ENCODE results near the gene CYLD.

Gene CYLD

GRCh38 chr16:50733468-50733867 lies 8.4 kb upstream of the CYLD start:
- Histone ChIP-seq H3K4me1 (ENCODE audit: control insufficient read depth in 1 of 2, insufficient read depth in 2 of 2, low read length in 2 of 2) (no peaks in the 10 kb centered on the region), H3K9ac (ENCODE audit: low read length) (no peak overlapping the region), H4K8ac (ENCODE audit: low read depth, low read length) (no peak overlapping the region), H2AFZ (ENCODE audit: insufficient read depth, low read length, poor library complexity) (no peak overlapping the region), H3K4ac (ENCODE audit: low read depth, low read length) (no peak overlapping the region), H3K27ac (ENCODE audit: low read depth, low read length) (no peak overlapping the region), H4K91ac (ENCODE audit: low read depth, low read length) (no peak overlapping the region), H4K12ac (ENCODE audit: low read depth, low read length) (no peak overlapping the region), H2BK12ac (ENCODE audit: low read length) (no peak overlapping the region), H2BK120ac (ENCODE audit: insufficient read depth, low read length, poor library complexity) (no peak overlapping the region), H2AK5ac (ENCODE audit: low read length) (no peak overlapping the region), H3K79me2 (ENCODE audit: control insufficient read depth, insufficient read depth, low read length, poor library complexity) (no peaks in the 10 kb centered on the region), H3K79me1 (ENCODE audit: low read length) (no peaks in the 10 kb centered on the region), H3K14ac (ENCODE audit: low read length) (no peak overlapping the region), H3K4me3 (ENCODE audit: low read depth, low read length) (no peak overlapping the region), H3K18ac (ENCODE audit: low read length) (no peak overlapping the region), H3K4me2 (ENCODE audit: low read length) (no peak overlapping the region), H3K23ac (ENCODE audit: low read length) (no peak overlapping the region), H3K27me3 (ENCODE audit: insufficient read depth, low read length) (no peaks in the 10 kb centered on the region), H3K36me3 (ENCODE audit: control insufficient read depth in 1 of 2, insufficient read depth in 2 of 2, low read length in 2 of 2) (no peaks in the 10 kb centered on the region), H3K9me3 (ENCODE audit: insufficient read depth, low read depth, low read length) (no peaks in the 10 kb centered on the region), H2BK5ac (ENCODE audit: low read depth, low read length, poor library complexity) (no peak overlapping the region)
- no CpG with 5 or more reads among the region's 7 CpGs for WGBS (ENCODE audit: extremely low coverage, insufficient coverage, insufficient read length)
- no peak for DNase-seq

GRCh38 chr16:50735629-50736122 lies 6.2 kb upstream of the CYLD start:
- H3K9me3 ChIP-seq (ENCODE audit: insufficient read depth, low read depth, low read length) = no peaks in the 10 kb centered on the region
- no CpG with 5 or more reads among the region's 7 CpGs for WGBS (ENCODE audit: extremely low coverage, insufficient coverage, insufficient read length)

GRCh38 chr16:50736448-50736847 lies 5.4 kb upstream of the CYLD start:
- Histone ChIP-seq H3K4me3 (ENCODE audit: low read depth, low read length) (no peak overlapping the region), H3K23ac (ENCODE audit: low read length) (no peak overlapping the region), H3K14ac (ENCODE audit: low read length) (no peak overlapping the region), H3K9me3 (ENCODE audit: insufficient read depth, low read depth, low read length) (no peaks in the 10 kb centered on the region), H3K9ac (ENCODE audit: low read length) (no peak overlapping the region), H3K27me3 (ENCODE audit: insufficient read depth, low read length) (no peaks in the 10 kb centered on the region), H3K79me1 (ENCODE audit: low read length) (no peaks in the 10 kb centered on the region), H2AK5ac (ENCODE audit: low read length) (no peak overlapping the region), H2BK12ac (ENCODE audit: low read length) (no peak overlapping the region), H3K36me3 (ENCODE audit: control insufficient read depth in 1 of 2, insufficient read depth in 2 of 2, low read length in 2 of 2) (no peaks in the 10 kb centered on the region), H3K4me2 (ENCODE audit: low read length) (no peak overlapping the region), H3K79me2 (ENCODE audit: control insufficient read depth, insufficient read depth, low read length, poor library complexity) (no peaks in the 10 kb centered on the region), H3K27ac (ENCODE audit: low read depth, low read length) (no peak overlapping the region), H4K91ac (ENCODE audit: low read depth, low read length) (no peak overlapping the region), H3K4me1 (ENCODE audit: control insufficient read depth in 1 of 2, insufficient read depth in 2 of 2, low read length in 2 of 2) (peaks cover 3 to 4% of the 10 kb centered on the region in 2 experiments), H2AFZ (ENCODE audit: insufficient read depth, low read length, poor library complexity) (no peak overlapping the region), H4K12ac (ENCODE audit: low read depth, low read length) (no peak overlapping the region), H3K4ac (ENCODE audit: low read depth, low read length) (no peak overlapping the region), H2BK120ac (ENCODE audit: insufficient read depth, low read length, poor library complexity) (no peak overlapping the region), H2BK5ac (ENCODE audit: low read depth, low read length, poor library complexity) (no peak overlapping the region), H4K8ac (ENCODE audit: low read depth, low read length) (no peak overlapping the region), H3K18ac (ENCODE audit: low read length) (no peak overlapping the region)
- WGBS (ENCODE audit: extremely low coverage, insufficient coverage, insufficient read length) = no CpG with 5 or more reads among the region's 9 CpGs
- DNase-seq = no peak

More at GRCh38 chr16:50735629-50736122, 6.2 kb upstream of the CYLD start:
- Histone ChIP-seq H4K91ac (ENCODE audit: low read depth, low read length) (no peak overlapping the region), H3K27ac (ENCODE audit: low read depth, low read length) (no peak overlapping the region), H3K4me2 (ENCODE audit: low read length) (no peak overlapping the region), H3K4me1 (ENCODE audit: control insufficient read depth in 1 of 2, insufficient read depth in 2 of 2, low read length in 2 of 2) (no peaks in the 10 kb centered on the region), H2BK120ac (ENCODE audit: insufficient read depth, low read length, poor library complexity) (no peak overlapping the region), H3K23ac (ENCODE audit: low read length) (no peak overlapping the region), H3K4me3 (ENCODE audit: low read depth, low read length) (no peak overlapping the region), H3K18ac (ENCODE audit: low read length) (no peak overlapping the region), H3K79me2 (ENCODE audit: control insufficient read depth, insufficient read depth, low read length, poor library complexity) (no peaks in the 10 kb centered on the region), H2AFZ (ENCODE audit: insufficient read depth, low read length, poor library complexity) (no peak overlapping the region), H3K27me3 (ENCODE audit: insufficient read depth, low read length) (no peaks in the 10 kb centered on the region), H3K79me1 (ENCODE audit: low read length) (no peaks in the 10 kb centered on the region), H2BK5ac (ENCODE audit: low read depth, low read length, poor library complexity) (no peak overlapping the region), H2AK5ac (ENCODE audit: low read length) (no peak overlapping the region), H4K12ac (ENCODE audit: low read depth, low read length) (no peak overlapping the region), H2BK12ac (ENCODE audit: low read length) (no peak overlapping the region), H4K8ac (ENCODE audit: low read depth, low read length) (no peak overlapping the region), H3K4ac (ENCODE audit: low read depth, low read length) (no peak overlapping the region), H3K36me3 (ENCODE audit: control insufficient read depth in 1 of 2, insufficient read depth in 2 of 2, low read length in 2 of 2) (no peaks in the 10 kb centered on the region), H3K14ac (ENCODE audit: low read length) (no peak overlapping the region), H3K9ac (ENCODE audit: low read length) (no peak overlapping the region)
- DNase-seq = no peak

- Histone ChIP-seq H3K18ac (ENCODE audit: low read length) (no peak overlapping the region), H3K4ac (ENCODE audit: low read depth, low read length) (no peak overlapping the region), H3K27me3 (ENCODE audit: insufficient read depth, low read length) (no peaks in the 10 kb centered on the region), H3K4me2 (ENCODE audit: low read length) (no peak overlapping the region), H3K9ac (ENCODE audit: low read length) (no peak overlapping the region), H3K14ac (ENCODE audit: low read length) (no peak overlapping the region), H3K79me2 (ENCODE audit: control insufficient read depth, insufficient read depth, low read length, poor library complexity) (peaks cover 2% of the 10 kb centered on the region), H3K4me3 (ENCODE audit: low read depth, low read length) (no peak overlapping the region), H3K4me1 (ENCODE audit: control insufficient read depth in 1 of 2, insufficient read depth in 2 of 2, low read length in 2 of 2) (peaks cover 3 to 4% of the 10 kb centered on the region in 2 experiments), H3K9me3 (ENCODE audit: insufficient read depth, low read depth, low read length) (no peaks in the 10 kb centered on the region), H3K23ac (ENCODE audit: low read length) (no peak overlapping the region), H3K36me3 (ENCODE audit: control insufficient read depth in 1 of 2, insufficient read depth in 2 of 2, low read length in 2 of 2) (no peaks in the 10 kb centered on the region), H4K8ac (ENCODE audit: low read depth, low read length) (no peak overlapping the region), H2AK5ac (ENCODE audit: low read length) (no peak overlapping the region), H4K12ac (ENCODE audit: low read depth, low read length) (no peak overlapping the region), H3K79me1 (ENCODE audit: low read length) (no peaks in the 10 kb centered on the region), H4K91ac (ENCODE audit: low read depth, low read length) (no peak overlapping the region), H2AFZ (ENCODE audit: insufficient read depth, low read length, poor library complexity) (no peak overlapping the region), H2BK12ac (ENCODE audit: low read length) (no peak overlapping the region), H2BK5ac (ENCODE audit: low read depth, low read length, poor library complexity) (no peak overlapping the region), H3K27ac (ENCODE audit: low read depth, low read length) (no peak overlapping the region), H2BK120ac (ENCODE audit: insufficient read depth, low read length, poor library complexity) (no peak overlapping the region)
- DNase-seq = no peak
- WGBS (ENCODE audit: extremely low coverage, insufficient coverage, insufficient read length) = no CpG with 5 or more reads among the region's 1 CpG
Observed at GRCh38 chr16:50737420-50737959, 4.4 kb upstream of the CYLD start.

Data from trophoblast cell (in vitro differentiated cells and primary cell).